GM10266 (cell line): ENCODE data around the gene SNRPF.

Experiments
- DNase-seq: peaks from one replicate; pipeline ENCODE4 v3.0.0; 2012; ENCODE audit errors: extremely low spot score
- TF ChIP-seq, protein P1 (sequence below): IDR thresholded peaks from 2 replicates; pipeline ENCODE4 v1.5.1; 2012; ENCODE audit warnings: mild to moderate bottlenecking, low read depth; ENCODE audit not compliant: control insufficient read depth, insufficient read depth; ENCODE audit errors: missing control alignments

The SNRPF gene

DNA sequence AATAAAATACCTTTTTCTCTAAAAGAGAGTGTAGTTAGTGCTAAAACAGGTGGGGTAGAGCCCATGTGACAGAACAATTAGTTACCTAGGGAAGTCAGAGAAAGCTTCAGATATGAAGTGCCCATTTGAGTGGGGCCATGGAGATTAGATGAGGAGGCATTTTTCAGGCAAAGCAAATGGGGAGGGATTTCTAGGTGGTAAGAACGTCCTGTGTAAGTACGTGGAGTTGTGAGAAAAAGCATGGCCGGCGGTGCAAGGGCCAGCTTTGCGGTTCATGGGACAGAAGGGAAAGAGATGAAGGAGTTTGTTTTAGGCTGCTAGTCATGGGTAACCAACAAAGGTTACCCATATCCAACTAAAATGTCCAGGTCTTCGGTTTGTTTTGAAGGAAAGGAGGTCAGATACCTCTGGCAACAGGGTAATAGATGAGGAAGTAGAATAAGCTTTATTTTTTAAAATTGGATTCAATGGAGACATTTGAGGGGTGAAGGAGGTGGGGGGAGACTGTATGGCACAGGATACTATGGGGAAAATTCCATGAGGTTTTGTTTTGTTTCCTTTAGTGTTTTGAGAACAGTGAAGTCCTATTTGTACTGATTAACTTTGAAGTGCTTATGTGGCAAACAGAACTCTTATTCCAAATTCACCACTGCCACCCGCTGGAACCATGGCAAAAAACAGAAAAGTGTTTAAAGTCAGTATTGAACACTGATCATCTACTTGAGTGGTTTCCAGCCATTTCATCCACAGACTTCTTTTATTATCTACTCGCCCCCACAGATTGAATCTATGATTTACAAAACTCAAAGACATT, 10.0 kb upstream of the SNRPF start:
- DNase-seq = no peak
- TF ChIP-seq, protein P1, sequence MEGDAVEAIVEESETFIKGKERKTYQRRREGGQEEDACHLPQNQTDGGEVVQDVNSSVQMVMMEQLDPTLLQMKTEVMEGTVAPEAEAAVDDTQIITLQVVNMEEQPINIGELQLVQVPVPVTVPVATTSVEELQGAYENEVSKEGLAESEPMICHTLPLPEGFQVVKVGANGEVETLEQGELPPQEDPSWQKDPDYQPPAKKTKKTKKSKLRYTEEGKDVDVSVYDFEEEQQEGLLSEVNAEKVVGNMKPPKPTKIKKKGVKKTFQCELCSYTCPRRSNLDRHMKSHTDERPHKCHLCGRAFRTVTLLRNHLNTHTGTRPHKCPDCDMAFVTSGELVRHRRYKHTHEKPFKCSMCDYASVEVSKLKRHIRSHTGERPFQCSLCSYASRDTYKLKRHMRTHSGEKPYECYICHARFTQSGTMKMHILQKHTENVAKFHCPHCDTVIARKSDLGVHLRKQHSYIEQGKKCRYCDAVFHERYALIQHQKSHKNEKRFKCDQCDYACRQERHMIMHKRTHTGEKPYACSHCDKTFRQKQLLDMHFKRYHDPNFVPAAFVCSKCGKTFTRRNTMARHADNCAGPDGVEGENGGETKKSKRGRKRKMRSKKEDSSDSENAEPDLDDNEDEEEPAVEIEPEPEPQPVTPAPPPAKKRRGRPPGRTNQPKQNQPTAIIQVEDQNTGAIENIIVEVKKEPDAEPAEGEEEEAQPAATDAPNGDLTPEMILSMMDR = no peak

DNA sequence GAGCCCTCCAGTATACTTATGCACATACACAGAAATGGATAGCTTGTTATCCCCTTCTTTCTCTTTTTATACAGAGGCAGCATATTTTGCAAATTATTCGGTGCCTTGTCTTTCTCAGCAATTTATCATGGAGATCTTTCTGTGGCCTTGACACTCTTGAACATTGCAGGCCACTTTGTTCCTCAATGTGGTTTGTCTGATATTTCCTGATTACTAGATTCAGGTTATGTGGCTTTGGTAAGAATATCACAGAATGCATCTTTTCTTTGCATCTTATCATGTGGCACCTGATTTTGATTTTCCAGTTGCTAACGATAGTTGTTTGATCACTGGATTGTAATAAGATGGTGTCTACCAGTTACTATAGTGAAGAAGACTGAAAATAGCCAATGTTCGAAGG, 7.1 kb upstream of the SNRPF start:
- TF ChIP-seq, protein P1 = no peak
- DNase-seq = no peak

DNA sequence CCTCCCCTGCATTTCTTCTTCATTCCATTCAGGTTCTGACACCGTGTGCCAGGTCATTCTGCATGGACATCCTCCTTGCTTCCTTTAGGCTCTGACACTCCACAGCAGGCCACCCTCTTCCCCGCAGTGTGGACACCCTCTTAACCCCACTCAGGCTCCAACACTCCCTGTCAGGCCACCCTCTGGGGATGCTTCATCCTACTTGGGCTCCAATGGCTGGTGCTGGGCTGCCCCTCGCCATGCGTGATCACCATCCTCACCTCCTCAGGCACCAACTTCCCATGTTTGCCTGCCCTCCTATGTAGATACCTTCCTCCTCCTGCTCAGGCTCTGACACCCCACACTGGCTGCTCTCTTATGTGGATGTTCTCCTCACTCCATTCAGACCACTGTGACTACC, 6.6 kb upstream of the SNRPF start:
- TF ChIP-seq, protein P1 = no peak

DNA sequence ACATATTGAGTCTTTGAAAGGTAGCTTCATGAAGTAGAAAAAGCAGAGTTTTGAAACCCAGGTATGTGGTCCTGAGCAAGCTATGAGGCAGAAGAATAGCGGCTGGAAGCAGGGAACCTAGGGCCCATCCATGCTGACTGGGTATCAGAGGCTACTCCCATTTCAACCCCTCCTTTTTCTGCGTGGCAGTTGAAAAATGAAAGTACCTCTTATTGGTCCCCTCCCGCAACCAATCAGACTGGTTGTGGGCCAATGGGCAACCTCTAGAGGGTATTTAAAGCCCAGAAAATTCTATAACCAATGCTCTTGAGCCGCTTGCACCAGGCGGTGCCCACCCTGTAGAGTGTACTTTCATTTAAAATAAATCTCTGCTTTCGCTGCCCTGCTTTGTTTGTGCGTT, 1.6 kb upstream of the SNRPF start:
- TF ChIP-seq, protein P1 = no peak
- no peak for DNase-seq

More for the DNA sequence above, 6.6 kb upstream of the SNRPF start:
- no peak for DNase-seq

DNA sequence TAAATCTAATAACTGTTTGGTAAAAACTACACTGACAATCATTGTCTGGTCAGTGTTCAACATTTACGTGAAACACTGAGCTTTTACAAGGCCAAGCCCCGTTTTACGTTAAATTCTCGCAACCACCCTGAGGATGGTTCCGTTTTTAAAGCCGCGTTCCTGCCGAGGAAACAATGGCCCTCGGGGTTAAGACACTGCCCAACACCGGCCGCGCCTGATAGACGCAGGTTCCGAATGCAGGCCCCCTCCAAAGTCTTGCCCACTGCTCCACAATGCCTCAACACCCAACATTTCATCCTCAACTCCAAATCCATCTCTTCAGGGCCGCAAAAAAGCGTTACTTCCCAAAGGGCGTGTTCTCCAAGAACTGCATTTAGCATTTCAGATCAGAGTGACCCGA, 953 bp upstream of the SNRPF start:
- no peak for DNase-seq
- TF ChIP-seq, protein P1 = no peak

DNA sequence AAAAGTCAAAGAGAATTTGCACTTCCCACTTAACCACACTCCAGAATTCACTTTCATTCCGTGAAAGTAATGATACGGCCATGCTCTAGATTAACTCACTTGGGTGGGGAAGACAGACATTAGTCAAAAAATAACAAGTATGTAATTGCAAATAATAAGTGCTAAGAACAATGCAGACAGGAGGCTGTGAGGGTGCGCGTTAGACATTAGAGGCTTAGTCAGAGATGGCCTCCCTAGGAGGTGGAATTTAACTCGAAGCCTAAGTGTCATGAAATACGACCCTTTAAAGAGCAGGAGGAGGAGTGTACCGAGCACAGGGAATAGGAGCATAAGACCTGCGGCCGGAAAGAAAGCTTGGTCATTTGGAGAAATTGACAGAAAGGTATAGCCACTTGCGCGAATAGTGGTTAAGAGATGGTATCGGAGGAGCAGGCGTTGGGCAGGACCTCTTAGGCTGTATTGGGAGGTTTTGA, 628 bp downstream of the SNRPF start:
- no peak for DNase-seq
- TF ChIP-seq, protein P1 = no peak

DNA sequence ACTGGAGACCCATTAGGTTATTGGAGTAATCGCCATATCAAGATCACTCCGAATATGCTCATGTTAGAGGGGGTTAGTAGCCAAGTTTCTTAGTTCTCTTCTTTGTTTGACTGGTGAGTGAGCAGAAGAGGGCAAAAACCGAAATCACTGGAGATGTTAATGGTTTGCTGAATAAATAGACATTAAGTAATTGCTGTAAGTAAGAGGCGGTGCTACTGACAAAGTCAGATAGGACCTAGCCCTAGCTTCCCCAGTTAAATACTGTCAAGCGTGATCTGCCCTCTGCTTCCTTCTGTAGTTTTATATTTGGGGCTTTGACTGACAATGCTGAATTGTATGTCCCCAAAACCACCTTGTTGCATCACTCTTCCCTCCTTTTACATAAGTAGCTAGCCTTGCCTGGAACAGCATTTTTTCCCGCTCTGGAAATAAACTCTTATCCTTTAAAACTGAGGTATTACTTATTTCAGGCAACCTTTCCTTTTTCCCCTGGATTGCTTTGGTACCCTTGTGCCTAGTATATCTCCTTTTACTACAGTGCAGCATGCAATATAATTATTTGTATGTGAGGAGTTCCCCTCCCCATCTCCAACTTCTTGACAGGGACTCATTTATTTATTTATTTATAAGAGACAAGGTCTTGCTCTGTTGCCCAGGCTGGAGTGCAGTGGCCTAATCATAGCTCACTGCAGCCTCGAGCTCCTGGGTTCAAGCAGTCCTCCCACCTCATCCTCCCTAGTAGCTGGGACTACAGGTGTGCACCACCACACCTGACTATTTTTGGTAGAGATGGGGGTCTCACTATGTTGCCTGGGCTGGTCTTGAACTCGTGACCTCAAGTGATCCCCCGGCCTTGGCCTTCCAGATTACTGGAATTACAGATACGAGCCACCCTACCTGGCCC, 1.4 kb downstream of the SNRPF start:
- TF ChIP-seq, protein P1 = no peak
- no peak for DNase-seq
